HCT116 (cell line): ENCODE measurements around the gene RXFP3. TPM values are rescaled to one million over a fixed set of nuclear protein-coding genes. Genes with fewer than 3 reads are reported as not detected.
"Not testable (repeated sequence)": the region's sequence is repeated elsewhere in the genome, so short reads cannot be mapped to it uniquely, and the experiment has no call there.

ENCODE experiments used
- ATAC-seq: fragments of 200-7000 bp; cut with Tn5 transposase; 2 replicates; pipeline ENCODE4 v1.9.1; 2020; ENCODE audit warnings: mild to moderate bottlenecking, moderate library complexity
- BruUV-seq: library from RNA; stranded (reverse); fragments of 400-500 nt; replicated peaks from 2 replicates; lab custom pipeline; 2021; lab: Mats Ljungman, UMichigan
- CTCF ChIA-PET: fragments of 300-600 bp; sonication (Branson Sonifier 250); formaldehyde crosslinking; loops from one replicate; lab custom pipeline; 2021; ENCODE audit warnings: antibody characterized with exemption; lab: Charles Lee
- POLR2A ChIA-PET: fragments of 300-600, 350-600 bp; sonication (Branson Sonifier 250); formaldehyde crosslinking; loops from one replicate; lab custom pipeline; 2021; ENCODE audit warnings: antibody characterized with exemption; lab: Charles Lee
- RAD21 ChIA-PET, 2 experiments: fragments of 300-600 bp; sonication (Branson Sonifier 250); formaldehyde crosslinking; loops; one replicate each; lab custom pipeline; 2023; ENCODE audit warnings: low total read pairs in 2 of 2; ENCODE audit not compliant: uncharacterized antibody in 2 of 2, unreplicated experiment in 2 of 2, low non-redundant PET in 1 of 2; lab: Charles Lee
- DNase-seq: peaks from one replicate; pipeline ENCODE4 v3.0.0-alpha.2; 2010; ENCODE audit warnings: low read depth, low spot score
- H2AFZ ChIP-seq: fragments of 200-600 bp; shearing (Covaris generic), sonication (generic); 2 replicates; pipeline ENCODE4 v1.6.1; 2017; ENCODE audit warnings: low read depth, mixed run types, mixed read lengths, antibody characterized with exemption, low read length; ENCODE audit not compliant: poor library complexity, severe bottlenecking
- H3K27ac ChIP-seq: 2 replicates; pipeline ENCODE4 v1.5.1; 2012; ENCODE audit warnings: low read depth, low read length
- H3K27me3 ChIP-seq: fragments of 200-600 bp; sonication (generic); 2 replicates; pipeline ENCODE4 v1.6.1; 2016; ENCODE audit warnings: mixed run types, low read length, mixed read lengths; ENCODE audit not compliant: insufficient read depth
- H3K36me3 ChIP-seq, 2 experiments: fragments of 200-500 bp in 1 of 2; fragments of 200-600 bp in 1 of 2; sonication (Bioruptor generic) in 1 of 2; sonication (generic) in 1 of 2; 2 replicates each; pipeline versions ENCODE4 v1.5.1 to v1.6.1; 2014 to 2016; ENCODE audit warnings: low read length in 2 of 2, inconsistent platforms in 1 of 2, mixed read lengths in 1 of 2, mixed run types in 1 of 2; ENCODE audit not compliant: insufficient read depth in 2 of 2, control insufficient read depth in 1 of 2
- H3K4me1 ChIP-seq, 2 experiments: fragments of 200-600 bp in 1 of 2; sonication (generic) in 1 of 2; 2 replicates each; pipeline versions ENCODE4 v1.5.1 to v1.6.1; 2012 to 2017; ENCODE audit warnings: low read length in 2 of 2, inconsistent platforms in 1 of 2, mild to moderate bottlenecking in 1 of 2, mixed read lengths in 1 of 2, mixed run types in 1 of 2, moderate library complexity in 1 of 2; ENCODE audit not compliant: insufficient read depth in 2 of 2, control insufficient read depth in 1 of 2
- H3K4me2 ChIP-seq: fragments of 200-600 bp; sonication (generic); 2 replicates; pipeline ENCODE4 v1.6.1; 2017; ENCODE audit warnings: mixed run types, low read length, mixed read lengths
- H3K4me3 ChIP-seq, 2 experiments: fragments of 200-600 bp in 1 of 2; sonication (generic) in 1 of 2; replicated peaks in 1 of 2; 2 replicates each; pipeline ENCODE4 v1.5.1; 2011 to 2016; ENCODE audit warnings: low read length in 2 of 2, control low read depth in 1 of 2, low read depth in 1 of 2, mild to moderate bottlenecking in 1 of 2, mixed read lengths in 1 of 2, mixed run types in 1 of 2
- H3K79me2 ChIP-seq: fragments of 200-600 bp; sonication (generic); 2 replicates; pipeline ENCODE4 v1.6.1; 2017; ENCODE audit warnings: mild to moderate bottlenecking, mixed run types, low read length, moderate library complexity, mixed read lengths; ENCODE audit not compliant: insufficient read depth
- H3K9ac ChIP-seq: fragments of 200-600 bp; sonication (generic); 2 replicates; pipeline ENCODE4 v1.6.1; 2016; ENCODE audit warnings: low read length, mixed read lengths
- H3K9me2 ChIP-seq: fragments of 200-600 bp; sonication (generic), shearing (Covaris generic); 2 replicates; pipeline ENCODE4 v1.6.1; 2017; ENCODE audit warnings: mixed run types, mild to moderate bottlenecking, moderate library complexity; ENCODE audit not compliant: insufficient read depth
- H3K9me3 ChIP-seq, 2 experiments: fragments of 200-500 bp in 1 of 2; fragments of 200-600 bp in 1 of 2; sonication (Bioruptor generic) in 1 of 2; sonication (generic) in 1 of 2; 2 replicates each; pipeline ENCODE4 v1.6.1; 2014 to 2017; ENCODE audit warnings: low read length in 2 of 2, mixed read lengths in 2 of 2, inconsistent platforms in 1 of 2, low read depth in 1 of 2, mild to moderate bottlenecking in 1 of 2, mixed run types in 1 of 2, moderate library complexity in 1 of 2; ENCODE audit not compliant: control insufficient read depth in 1 of 2, insufficient read depth in 1 of 2
- H4K20me1 ChIP-seq: fragments of 200-600 bp; sonication (generic), shearing (Covaris generic); 2 replicates; pipeline ENCODE4 v1.6.1; 2017; ENCODE audit warnings: mixed run types, mild to moderate bottlenecking, moderate library complexity; ENCODE audit not compliant: insufficient read depth
- intact Hi-C: fragments of 100-400 bp; cut with micrococcal nuclease; formaldehyde crosslinking; loops from 2 replicates; pipeline ENCODE4 v1.10.0; 2022
- total RNA-seq: library from RNA; stranded (reverse); gene quantifications from one replicate; pipeline ENCODE4 v1.2.1, GENCODE V29; 2021; ENCODE audit not compliant: unreplicated experiment
- TF ChIP-seq, protein P1 (sequence below): IDR thresholded peaks from 2 replicates; pipeline ENCODE4 v1.6.1; 2012
- TF ChIP-seq, protein P2 (sequence below), 3 experiments: fragments of 200-600 bp in 1 of 3; sonication (generic) in 1 of 3; IDR thresholded peaks in 2 of 3; conservative IDR thresholded peaks in 1 of 3; 2 replicates each; pipeline ENCODE4 v1.5.1; 2012 to 2017; ENCODE audit warnings: low read depth in 2 of 3, low read length in 2 of 3, antibody characterized with exemption in 1 of 3, borderline replicate concordance in 1 of 3, control low read depth in 1 of 3, mild to moderate bottlenecking in 1 of 3, mixed read lengths in 1 of 3, mixed run types in 1 of 3, moderate library complexity in 1 of 3; ENCODE audit not compliant: insufficient read depth in 1 of 3

The RXFP3 gene
- total RNA-seq, 1 experiment from 2014 or later: not detected

DNA sequence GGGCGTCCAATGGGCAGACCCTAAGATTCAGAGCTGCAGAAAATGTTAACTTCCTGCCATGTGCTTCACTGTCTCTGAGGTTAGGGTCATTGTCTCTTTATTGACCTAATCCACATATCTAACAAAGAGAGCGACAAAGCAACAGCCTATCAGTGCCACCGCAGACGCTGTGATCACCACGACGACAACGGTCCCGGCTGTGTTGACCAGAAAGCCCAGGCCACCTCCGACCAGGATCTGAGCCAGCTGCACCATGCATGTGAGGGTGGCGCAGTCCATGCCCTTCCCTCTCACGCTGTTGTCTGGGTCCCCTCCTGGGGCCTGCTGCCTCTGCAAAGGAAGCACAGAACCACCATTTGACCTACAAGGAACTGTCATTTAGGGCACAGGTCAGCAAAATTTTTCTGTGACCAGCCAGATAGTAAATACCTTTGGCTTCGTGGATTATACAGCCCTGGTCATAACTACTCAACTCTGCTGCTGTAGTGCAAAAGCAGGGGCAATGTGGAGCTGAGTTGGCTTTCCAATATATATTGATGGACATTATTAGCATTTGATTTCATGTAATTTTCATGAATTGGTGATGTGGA, 8.5 kb downstream of the RXFP3 start:
- intact Hi-C loops: no loop called here
- no peaks in the 10 kb centered on the region for H3K4me1 ChIP-seq
- POLR2A ChIA-PET: no interaction called here
- no peak overlapping the region for H3K4me3 ChIP-seq
- no peak overlapping the region for H2AFZ ChIP-seq
- no peak overlapping the region for H3K4me2 ChIP-seq
- no peaks in the 10 kb centered on the region for H3K9me2 ChIP-seq
- H3K27me3 ChIP-seq: peaks cover 72% of the 10 kb centered on the region
- H3K36me3 ChIP-seq: no peaks in the 10 kb centered on the region
- no peak overlapping the region for H3K9ac ChIP-seq
- DNase-seq (no peak), ATAC-seq (no peak)
- CTCF ChIA-PET: interaction anchor here (1.6 kb wide), 1 partner anchor 10 kb away, joined by 7 read pairs; no protein-coding TSS in a partner anchor
- H4K20me1 ChIP-seq: no peaks in the 10 kb centered on the region
- H3K79me2 ChIP-seq: no peaks in the 10 kb centered on the region
- BruUV-seq: no TSS peak
- TF ChIP-seq, protein P1, sequence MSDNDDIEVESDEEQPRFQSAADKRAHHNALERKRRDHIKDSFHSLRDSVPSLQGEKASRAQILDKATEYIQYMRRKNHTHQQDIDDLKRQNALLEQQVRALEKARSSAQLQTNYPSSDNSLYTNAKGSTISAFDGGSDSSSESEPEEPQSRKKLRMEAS: no peak
- TF ChIP-seq, protein P2, sequence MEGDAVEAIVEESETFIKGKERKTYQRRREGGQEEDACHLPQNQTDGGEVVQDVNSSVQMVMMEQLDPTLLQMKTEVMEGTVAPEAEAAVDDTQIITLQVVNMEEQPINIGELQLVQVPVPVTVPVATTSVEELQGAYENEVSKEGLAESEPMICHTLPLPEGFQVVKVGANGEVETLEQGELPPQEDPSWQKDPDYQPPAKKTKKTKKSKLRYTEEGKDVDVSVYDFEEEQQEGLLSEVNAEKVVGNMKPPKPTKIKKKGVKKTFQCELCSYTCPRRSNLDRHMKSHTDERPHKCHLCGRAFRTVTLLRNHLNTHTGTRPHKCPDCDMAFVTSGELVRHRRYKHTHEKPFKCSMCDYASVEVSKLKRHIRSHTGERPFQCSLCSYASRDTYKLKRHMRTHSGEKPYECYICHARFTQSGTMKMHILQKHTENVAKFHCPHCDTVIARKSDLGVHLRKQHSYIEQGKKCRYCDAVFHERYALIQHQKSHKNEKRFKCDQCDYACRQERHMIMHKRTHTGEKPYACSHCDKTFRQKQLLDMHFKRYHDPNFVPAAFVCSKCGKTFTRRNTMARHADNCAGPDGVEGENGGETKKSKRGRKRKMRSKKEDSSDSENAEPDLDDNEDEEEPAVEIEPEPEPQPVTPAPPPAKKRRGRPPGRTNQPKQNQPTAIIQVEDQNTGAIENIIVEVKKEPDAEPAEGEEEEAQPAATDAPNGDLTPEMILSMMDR (IDR thresholded peaks at IDR 0.05 in 2 of 3, conservative IDR thresholded peaks at IDR 0.05 in 1 of 3; ENCODE audit: borderline replicate concordance in 1 of 3, insufficient read depth in 1 of 3, low read depth in 2 of 3, low read length in 2 of 3): no peak
- H3K9me3 ChIP-seq: no peaks in the 10 kb centered on the region
- RAD21 ChIA-PET: no interaction called here
- no peak overlapping the region for H3K27ac ChIP-seq

DNA sequence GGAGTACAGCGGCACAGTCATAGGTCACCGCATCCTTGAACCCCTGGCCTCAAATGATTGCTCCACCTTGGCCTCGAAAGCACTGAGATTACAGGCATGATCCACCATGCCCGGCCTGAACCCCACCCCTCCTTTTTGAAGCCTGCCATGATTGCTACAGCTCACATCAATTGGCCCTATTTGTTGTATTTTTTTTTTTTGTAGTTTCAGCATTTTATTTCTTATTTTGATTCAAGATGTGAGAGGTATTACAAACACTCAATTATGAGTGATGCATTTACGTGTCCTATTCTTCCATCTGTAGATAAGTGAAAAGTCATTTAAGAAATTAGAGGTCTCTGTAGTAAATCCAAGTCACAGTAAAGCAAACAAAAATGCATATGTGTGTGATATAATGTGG, 16.0 kb downstream of the RXFP3 start:
- H3K9me2 ChIP-seq, POLR2A ChIA-PET, H4K20me1 ChIP-seq, H2AFZ ChIP-seq, CTCF ChIA-PET, H3K9ac ChIP-seq, H3K27ac ChIP-seq, H3K4me2 ChIP-seq, BruUV-seq, intact Hi-C loops, DNase-seq, RAD21 ChIA-PET, H3K9me3 ChIP-seq, H3K79me2 ChIP-seq, H3K4me1 ChIP-seq, ATAC-seq, H3K4me3 ChIP-seq, H3K36me3 ChIP-seq: not testable (repeated sequence)
- H3K27me3 ChIP-seq: peaks cover 22% of the 10 kb centered on the region
